Measurements from ENCODE around the gene FBXL20. TPM values are rescaled to one million over a fixed set of nuclear protein-coding genes. Genes with fewer than 3 reads are reported as not detected.
A peak's percentile ranks its signal among the peaks of the same experiment; 100 is the strongest.

The FBXL20 gene
- total RNA-seq, 1 donor from 2014 or later = 18.3 TPM

GRCh38 chr17:39404542-39405378, 3.3 kb upstream of the FBXL20 start:
- H3K9ac ChIP-seq (ENCODE audit: low read length) = peak overlapping the region; percentile 73
- TF ChIP-seq CTCF (IDR thresholded peaks at IDR 0.05; ENCODE audit: insufficient read depth, low read depth, low read length) (no peak), EZH2 (IDR thresholded peaks at IDR 0.05; ENCODE audit: insufficient read depth, low read length) (no peak)
- Mint-ChIP-seq H3K4me1 (ENCODE audit: low read depth, unreplicated experiment) (peaks cover 22% of the 10 kb centered on the region), H3K4me3 (ENCODE audit: unreplicated experiment) (peak overlapping the region; percentile 74), H3K27ac (ENCODE audit: unreplicated experiment) (peak overlapping the region; percentile 83), H3K9me3 (ENCODE audit: unreplicated experiment) (no peaks in the 10 kb centered on the region), H3K27me3 (ENCODE audit: low read depth, unreplicated experiment) (no peaks in the 10 kb centered on the region), H3K36me3 (ENCODE audit: low read depth, unreplicated experiment) (peaks cover 23% of the 10 kb centered on the region)
- no peaks in the 10 kb centered on the region for H3K9me3 ChIP-seq (ENCODE audit: insufficient read depth, low read depth, low read length)
- peak; percentile 83 for DNase-seq (ENCODE audit: low read depth)
- H3K4me2 ChIP-seq (ENCODE audit: low read length) = peak overlapping the region; percentile 74
- peak overlapping the region; percentile 75 for H3K27ac ChIP-seq (ENCODE audit: low read depth, low read length)
- H4K20me1 ChIP-seq (ENCODE audit: insufficient read depth, low read length) = peaks cover 16% of the 10 kb centered on the region
- H3K36me3 ChIP-seq (ENCODE audit: insufficient read depth, low read length) = peaks cover 34% of the 10 kb centered on the region
- peaks cover 28% of the 10 kb centered on the region for H3K4me1 ChIP-seq (ENCODE audit: insufficient read depth, low read length)
- H3K27me3 ChIP-seq (ENCODE audit: insufficient read depth, low read length) = no peaks in the 10 kb centered on the region
- no peak overlapping the region for H2AFZ ChIP-seq (ENCODE audit: low read depth, low read length)
- peak; percentile 29 for FAIRE-seq
- H3K4me3 ChIP-seq (ENCODE audit: insufficient read depth, low read depth, low read length) = no peak overlapping the region
- H3K79me2 ChIP-seq (ENCODE audit: insufficient read depth, low read length) = peaks cover 14% of the 10 kb centered on the region

GRCh38 chr17:39402890-39403605, 1.6 kb upstream of the FBXL20 start:
- peak overlapping the region; percentile 84 for H3K4me2 ChIP-seq (ENCODE audit: low read length)
- peaks cover 21% of the 10 kb centered on the region for H3K4me1 Mint-ChIP-seq (ENCODE audit: low read depth, unreplicated experiment)

More at GRCh38 chr17:39402890-39403605, 1.6 kb upstream of the FBXL20 start:
- no peaks in the 10 kb centered on the region for H3K27me3 Mint-ChIP-seq (ENCODE audit: low read depth, unreplicated experiment)
- H3K36me3 Mint-ChIP-seq (ENCODE audit: low read depth, unreplicated experiment) = peaks cover 6% of the 10 kb centered on the region
- H3K9me3 Mint-ChIP-seq (ENCODE audit: unreplicated experiment) = no peaks in the 10 kb centered on the region
- peak overlapping the region; percentile 68 for H3K4me3 Mint-ChIP-seq (ENCODE audit: unreplicated experiment)
- Histone ChIP-seq H2AFZ (ENCODE audit: low read depth, low read length) (no peak overlapping the region), H3K9me3 (ENCODE audit: insufficient read depth, low read depth, low read length) (no peaks in the 10 kb centered on the region), H3K27ac (ENCODE audit: low read depth, low read length) (no peak overlapping the region), H3K4me3 (ENCODE audit: insufficient read depth, low read depth, low read length) (peak overlapping the region; percentile 63), H3K36me3 (ENCODE audit: insufficient read depth, low read length) (peaks cover 17% of the 10 kb centered on the region), H3K9ac (ENCODE audit: low read length) (no peak overlapping the region), H3K27me3 (ENCODE audit: insufficient read depth, low read length) (no peaks in the 10 kb centered on the region), H4K20me1 (ENCODE audit: insufficient read depth, low read length) (peaks cover 10% of the 10 kb centered on the region), H3K4me1 (ENCODE audit: insufficient read depth, low read length) (peaks cover 28% of the 10 kb centered on the region), H3K79me2 (ENCODE audit: insufficient read depth, low read length) (peaks cover 29% of the 10 kb centered on the region)
- DNase-seq (ENCODE audit: low read depth) (no peak), FAIRE-seq (no peak)
- no peak overlapping the region for H3K27ac Mint-ChIP-seq (ENCODE audit: unreplicated experiment)
- TF ChIP-seq EZH2 (IDR thresholded peaks at IDR 0.05; ENCODE audit: insufficient read depth, low read length) (no peak), CTCF (IDR thresholded peaks at IDR 0.05; ENCODE audit: insufficient read depth, low read depth, low read length) (no peak)

Data from astrocyte (in vitro differentiated cells and primary cell).